Muscle of leg (tissue), 11 donors: ENCODE results near the gene LHB. TPM values are rescaled to one million over a fixed set of nuclear protein-coding genes. Genes with fewer than 3 reads are reported as not detected.
"Not testable (repeated sequence)": the region's sequence is repeated elsewhere in the genome, so short reads cannot be mapped to it uniquely, and the experiment has no call there.

Experiments
- DNase-seq: peaks from one replicate; pipeline ENCODE4 v3.0.0; 2013
- H3K27ac ChIP-seq: one replicate; pipeline ENCODE4 v1.5.1; 2013; ENCODE audit warnings: mild to moderate bottlenecking, low read length, control low read depth
- H3K27me3 ChIP-seq: one replicate; pipeline ENCODE4 v1.6.1; 2013; ENCODE audit warnings: low read length; ENCODE audit not compliant: control insufficient read depth, insufficient read depth
- H3K36me3 ChIP-seq: one replicate; pipeline ENCODE4 v1.6.1; 2013; ENCODE audit warnings: low read length; ENCODE audit not compliant: control insufficient read depth, insufficient read depth
- H3K4me1 ChIP-seq: one replicate; pipeline ENCODE4 v1.6.1; 2013; ENCODE audit warnings: low read length; ENCODE audit not compliant: control insufficient read depth, insufficient read depth
- H3K4me3 ChIP-seq: one replicate; pipeline ENCODE4 v1.5.1; 2013; ENCODE audit warnings: low read length, control low read depth
- H3K9me3 ChIP-seq: replicated peaks from 2 replicates; pipeline ENCODE4 v1.6.1; 2013; ENCODE audit warnings: low read depth, low read length; ENCODE audit not compliant: control insufficient read depth
- WGBS: methylation state at CpG from one replicate; pipeline ENCODE4 v1.1.5; 2013; ENCODE audit warnings: missing lambda C conversion rate; ENCODE audit not compliant: insufficient coverage; 5-methylcytosine and 5-hydroxymethylcytosine counted together
- polyA plus RNA-seq, 8 donors: library from polyadenylated mRNA; unstranded; fragments of 120-200 nt; gene quantifications; one replicate each; pipeline versions ENCODE4 v1.2.1 to v1.2.3, GENCODE V29; 2013; ENCODE audit warnings: inconsistent platforms in 1 of 8, low replicate concordance in 1 of 8; ENCODE audit not compliant: insufficient read length in 8 of 8, insufficient read depth in 1 of 8
- total RNA-seq: library from RNA; stranded (reverse); fragments of 120-200 nt; gene quantifications from one replicate; pipeline ENCODE4 v1.2.4, GENCODE V29; 2013

The LHB gene
- total and polyA plus RNA-seq, 9 donors, result not detected

- not testable (repeated sequence) for H3K36me3 ChIP-seq, H3K27ac ChIP-seq, H3K27me3 ChIP-seq, DNase-seq, H3K4me1 ChIP-seq, H3K4me3 ChIP-seq, H3K9me3 ChIP-seq
- 87% methylated on average over 26 of the region's 26 CpGs for WGBS
Measured at GRCh38 chr19:49038557-49039276, 21.8 kb upstream of the LHB start.

- DNase-seq, H3K27ac ChIP-seq, H3K4me3 ChIP-seq, H3K36me3 ChIP-seq, H3K4me1 ChIP-seq, H3K27me3 ChIP-seq, H3K9me3 ChIP-seq: not testable (repeated sequence)
- no CpG with 5 or more reads among the region's 8 CpGs for WGBS
Measured at GRCh38 chr19:49038111-49038510, 21.2 kb upstream of the LHB start.

GRCh38 chr19:49036815-49037214 is 19.9 kb upstream of the LHB start, which contains the start of gene CGB1:
TSS of gene CGB1 (minus strand) at chr19:49036895. CDS start at chr19:49036711, 184 bp downstream.
- 40% methylated on average over 1 of the region's 18 CpGs for WGBS
- H3K4me3 ChIP-seq, DNase-seq, H3K27ac ChIP-seq, H3K36me3 ChIP-seq, H3K4me1 ChIP-seq, H3K9me3 ChIP-seq, H3K27me3 ChIP-seq: not testable (repeated sequence)

GRCh38 chr19:49031642-49032301 is 14.9 kb upstream of the LHB start, which contains the start of gene CGB2:
TSS of gene CGB2 (plus strand) at chr19:49031890. CDS start at chr19:49032096, 206 bp downstream.
- H3K4me1 ChIP-seq, DNase-seq, H3K36me3 ChIP-seq, H3K9me3 ChIP-seq, H3K27me3 ChIP-seq, H3K4me3 ChIP-seq, H3K27ac ChIP-seq: not testable (repeated sequence)
- WGBS, result 41% methylated on average over 7 of the region's 28 CpGs

- not testable (repeated sequence) for H3K9me3 ChIP-seq, H3K27me3 ChIP-seq, H3K4me1 ChIP-seq, H3K36me3 ChIP-seq, DNase-seq, H3K27ac ChIP-seq, H3K4me3 ChIP-seq
- WGBS, result no CpG with 5 or more reads among the region's 8 CpGs
Measured at GRCh38 chr19:49030323-49030722, 13.4 kb upstream of the LHB start.

- not testable (repeated sequence) for H3K9me3 ChIP-seq, H3K36me3 ChIP-seq, H3K27ac ChIP-seq, H3K27me3 ChIP-seq, H3K4me1 ChIP-seq, H3K4me3 ChIP-seq, DNase-seq
- no CpG with 5 or more reads among the region's 14 CpGs for WGBS
Measured at GRCh38 chr19:49029749-49030148, 12.9 kb upstream of the LHB start.

GRCh38 chr19:49028686-49029085 is 11.8 kb upstream of the LHB start:
- H3K4me1 ChIP-seq, H3K4me3 ChIP-seq, H3K27ac ChIP-seq, H3K36me3 ChIP-seq, DNase-seq, H3K9me3 ChIP-seq, H3K27me3 ChIP-seq: not testable (repeated sequence)
- WGBS, result no CpG with 5 or more reads among the region's 9 CpGs

GRCh38 chr19:49025599-49025998 is 8.7 kb upstream of the LHB start:
- WGBS, result 84% methylated on average over 8 of the region's 23 CpGs
- H3K9me3 ChIP-seq, H3K4me3 ChIP-seq, H3K27ac ChIP-seq, H3K36me3 ChIP-seq, DNase-seq, H3K4me1 ChIP-seq: not testable (repeated sequence)
- peaks cover 11% of the 10 kb centered on the region for H3K27me3 ChIP-seq

GRCh38 chr19:49025088-49025487 is 8.2 kb upstream of the LHB start:
- not testable (repeated sequence) for H3K36me3 ChIP-seq, DNase-seq, H3K27ac ChIP-seq, H3K4me3 ChIP-seq, H3K9me3 ChIP-seq, H3K4me1 ChIP-seq
- WGBS, result no CpG with 5 or more reads among the region's 6 CpGs
- peaks cover 16% of the 10 kb centered on the region for H3K27me3 ChIP-seq

- peaks cover 25% of the 10 kb centered on the region for H3K27me3 ChIP-seq
- WGBS, result no CpG with 5 or more reads among the region's 15 CpGs
- H3K9me3 ChIP-seq, H3K4me3 ChIP-seq, H3K4me1 ChIP-seq, H3K27ac ChIP-seq, DNase-seq, H3K36me3 ChIP-seq: not testable (repeated sequence)
Measured at GRCh38 chr19:49024233-49024632, 7.3 kb upstream of the LHB start, which contains the start of gene CGB3. TSS of gene CGB3 (minus strand) at chr19:49024333. CDS start at chr19:49023971, 362 bp downstream.
